Prostate gland (tissue), 2 donors: ENCODE results near the gene TFEC. TPM values are rescaled to one million over a fixed set of nuclear protein-coding genes. Genes with fewer than 3 reads are reported as not detected.

Source experiments
- DNase-seq: peaks from one replicate; pipeline ENCODE4 v3.0.0-alpha.2; 2019; ENCODE audit warnings: low spot score
- H3K27ac ChIP-seq, 2 donors: fragments of 200-600 bp; sonication (generic); 2 replicates each; pipeline ENCODE4 v1.5.1; 2017 to 2019
- H3K27me3 ChIP-seq: fragments of 200-600 bp; sonication (generic); replicated peaks from 2 replicates; pipeline ENCODE4 v1.5.1; 2019; ENCODE audit not compliant: insufficient read depth
- H3K36me3 ChIP-seq, 2 donors: fragments of 200-600 bp; sonication (generic); 1 replicate in 1 of 2; 2 replicates in 1 of 2; pipeline versions ENCODE4 v1.5.1 to v1.8.1; 2017 to 2019
- H3K4me1 ChIP-seq: fragments of 200-600 bp; sonication (generic); replicated peaks from 2 replicates; pipeline ENCODE4 v1.5.1; 2019
- H3K4me3 ChIP-seq, 2 donors: fragments of 200-600 bp; sonication (generic); 2 replicates each; pipeline ENCODE4 v1.5.1; 2017 to 2019
- H3K9me3 ChIP-seq: fragments of 200-600 bp; sonication (generic); 2 replicates; pipeline ENCODE4 v1.5.1; 2017
- CTCF ChIP-seq, 4 experiments: fragments of 200-600 bp in 2 of 4; fragments of 450-650 bp in 2 of 4; sonication (generic) in 2 of 4; IDR thresholded peaks; 1 replicate in 3 of 4; 2 replicates in 1 of 4; pipeline ENCODE4 v1.5.1; 2016 to 2019; ENCODE audit warnings: antibody characterized with exemption in 4 of 4, mild to moderate bottlenecking in 2 of 4, moderate library complexity in 2 of 4
- POLR2A ChIP-seq: fragments of 450-650 bp; IDR thresholded peaks from one replicate; pipeline ENCODE4 v1.6.1; 2016; ENCODE audit warnings: antibody characterized with exemption, mild to moderate bottlenecking
- POLR2AphosphoS5 ChIP-seq: sonication (generic); formaldehyde crosslinking; IDR thresholded peaks from one replicate; pipeline ENCODE4 v1.6.1; 2017; ENCODE audit warnings: antibody characterized with exemption
- WGBS: methylation state at CpG from one replicate; pipeline ENCODE4 v1.1.5; 2018; 5-methylcytosine and 5-hydroxymethylcytosine counted together
- intact Hi-C: fragments of 100-400 bp; cut with DNase I; formaldehyde crosslinking; loops from one replicate; pipeline ENCODE4 v1.14.2; 2022
- total RNA-seq, 2 donors: library from RNA; depleted of rRNA; stranded (reverse); fragments of >200 nt; gene quantifications; one replicate each; pipeline ENCODE4 v1.1.0, GENCODE V29; 2016

TFEC gene
- total RNA-seq, 2 donors from 2014 or later = 0.32 to 0.85 TPM

GRCh38 chr7:116034411-116034810 lies 3.8 kb upstream of the TFEC start:
- DNase-seq = no peak
- H3K4me1 ChIP-seq = no peaks in the 10 kb centered on the region
- H3K9me3 ChIP-seq = no peaks in the 10 kb centered on the region
- no peaks in the 10 kb centered on the region for H3K27me3 ChIP-seq
- no peaks in the 10 kb centered on the region for H3K36me3 ChIP-seq
- H3K4me3 ChIP-seq = no peak overlapping the region
- intact Hi-C loops = no loop called here
- 83% methylated on average over 3 of the region's 3 CpGs for WGBS
- no peak overlapping the region for H3K27ac ChIP-seq
- no peak for TF ChIP-seq CTCF (IDR thresholded peaks at IDR 0.05)
- no peak for TF ChIP-seq POLR2A
- TF ChIP-seq POLR2AphosphoS5 = no peak

- WGBS = 86% methylated on average over 2 of the region's 2 CpGs
- TF ChIP-seq POLR2A (no peak), CTCF (IDR thresholded peaks at IDR 0.05) (no peak), POLR2AphosphoS5 (no peak)
- intact Hi-C loops = no loop called here
Observed at GRCh38 chr7:116032886-116033285, 2.3 kb upstream of the TFEC start.

GRCh38 chr7:116028787-116029186 lies 1.8 kb downstream of the TFEC start:
- no peak overlapping the region for H3K4me3 ChIP-seq
- no peak for DNase-seq
- 93% methylated on average over 2 of the region's 2 CpGs for WGBS
- H3K9me3 ChIP-seq = no peaks in the 10 kb centered on the region
- no peaks in the 10 kb centered on the region for H3K36me3 ChIP-seq
- TF ChIP-seq POLR2AphosphoS5 = no peak
- TF ChIP-seq CTCF (IDR thresholded peaks at IDR 0.05) = no peak
- intact Hi-C loops = no loop called here
- H3K27ac ChIP-seq = no peak overlapping the region
- H3K27me3 ChIP-seq = no peaks in the 10 kb centered on the region
- no peaks in the 10 kb centered on the region for H3K4me1 ChIP-seq

More at GRCh38 chr7:116032886-116033285, 2.3 kb upstream of the TFEC start:
- H3K4me1 ChIP-seq = no peaks in the 10 kb centered on the region
- no peaks in the 10 kb centered on the region for H3K27me3 ChIP-seq
- no peak overlapping the region for H3K4me3 ChIP-seq
- no peak overlapping the region for H3K27ac ChIP-seq
- H3K9me3 ChIP-seq = no peaks in the 10 kb centered on the region
- DNase-seq = no peak
- H3K36me3 ChIP-seq = no peaks in the 10 kb centered on the region

- intact Hi-C loops = no loop called here
- H3K4me1 ChIP-seq = no peaks in the 10 kb centered on the region
- 62% methylated on average over 5 of the region's 5 CpGs for WGBS
- H3K4me3 ChIP-seq = no peak overlapping the region
- TF ChIP-seq CTCF (IDR thresholded peaks at IDR 0.05) = no peak
- no peak for TF ChIP-seq POLR2A
- TF ChIP-seq POLR2AphosphoS5 = no peak
- no peaks in the 10 kb centered on the region for H3K36me3 ChIP-seq
- no peak for DNase-seq
- no peak overlapping the region for H3K27ac ChIP-seq
- no peaks in the 10 kb centered on the region for H3K27me3 ChIP-seq
- no peaks in the 10 kb centered on the region for H3K9me3 ChIP-seq
Observed at GRCh38 chr7:116027786-116028185, 2.8 kb downstream of the TFEC start.

GRCh38 chr7:116024826-116025809 lies 5.4 kb downstream of the TFEC start:
- H3K9me3 ChIP-seq = no peaks in the 10 kb centered on the region
- H3K4me1 ChIP-seq = no peaks in the 10 kb centered on the region
- H3K36me3 ChIP-seq = no peaks in the 10 kb centered on the region
- DNase-seq = no peak
- no peak overlapping the region for H3K27ac ChIP-seq
- TF ChIP-seq CTCF (IDR thresholded peaks at IDR 0.05) (no peak), POLR2A (no peak), POLR2AphosphoS5 (peak; percentile 14)
- no peak overlapping the region for H3K4me3 ChIP-seq
- intact Hi-C loops = no loop called here
- H3K27me3 ChIP-seq = no peaks in the 10 kb centered on the region
- WGBS = 61% methylated on average over 1 of the region's 1 CpG
